ENCODE results near the gene CFAP92. TPM values are rescaled to one million over a fixed set of nuclear protein-coding genes. Genes with fewer than 3 reads are reported as not detected.

Gene CFAP92
- total RNA-seq, 1 donor from 2014 or later, result not detected

DNA sequence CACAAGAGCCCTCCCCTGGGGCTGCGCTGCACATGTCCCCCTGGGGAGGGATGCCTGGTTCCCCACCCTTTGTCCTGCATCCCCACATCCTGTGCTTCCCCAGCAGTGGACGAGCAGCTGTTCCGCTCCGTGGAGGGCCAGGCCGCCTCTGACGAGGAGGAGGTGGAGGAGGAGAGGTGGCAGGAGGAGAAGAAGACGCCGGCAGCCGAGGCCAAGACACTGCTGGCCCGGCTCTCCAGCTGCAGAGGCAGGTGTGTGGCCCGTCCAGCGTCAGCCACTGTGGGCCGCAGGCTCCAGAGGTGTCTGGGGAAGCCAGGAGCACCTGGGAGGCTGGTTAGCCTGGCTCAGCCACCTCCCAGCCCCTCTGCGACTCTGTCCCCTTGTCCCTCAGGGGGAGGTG, 38.8 kb upstream of the CFAP92 start:
- no peak overlapping the region for H3K4me3 ChIP-seq (ENCODE audit: low read depth, low read length)
- no peak for DNase-seq (ENCODE audit: low read depth)
- TF ChIP-seq CTCF (conservative IDR thresholded peaks at IDR 0.05; ENCODE audit: low read depth, low read length), result no peak

DNA sequence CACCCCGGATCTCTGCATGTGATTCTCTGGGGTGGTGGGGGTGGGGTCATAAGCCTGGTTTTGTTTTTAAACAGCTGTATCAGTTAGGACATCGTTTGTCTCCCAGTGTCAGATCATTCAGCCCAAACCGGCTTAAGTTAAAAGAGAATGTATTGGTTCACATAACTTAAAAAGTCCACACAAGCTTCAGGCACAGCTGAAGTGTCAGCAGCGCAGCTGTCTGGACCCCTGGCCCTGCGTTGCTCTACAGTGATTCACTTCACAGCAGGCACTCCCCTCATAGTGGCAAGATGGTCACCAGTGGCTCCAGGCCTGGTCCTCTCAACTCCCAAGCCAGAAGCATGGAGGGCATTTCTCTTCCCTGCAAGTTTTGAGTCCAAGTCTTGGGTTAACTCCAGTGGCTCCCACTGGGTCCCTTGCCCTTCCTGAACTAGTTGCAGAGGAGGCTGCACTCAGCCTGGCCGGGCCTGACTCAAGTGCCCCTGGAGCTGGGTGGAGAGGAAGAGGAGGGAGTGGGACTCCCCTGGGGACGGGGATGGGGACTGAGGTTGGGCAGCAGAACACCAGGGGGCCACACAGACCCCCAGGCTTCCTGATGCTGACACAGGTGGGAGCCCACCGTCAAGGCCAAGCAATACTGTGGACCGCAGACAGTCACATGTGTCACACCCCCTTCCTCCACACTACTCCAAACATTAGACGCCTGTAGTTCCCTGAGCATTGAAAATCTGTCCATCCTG, 37.8 kb upstream of the CFAP92 start:
- no peak for TF ChIP-seq CTCF (conservative IDR thresholded peaks at IDR 0.05; ENCODE audit: low read depth, low read length)
- H3K4me3 ChIP-seq (ENCODE audit: low read depth, low read length), result no peak overlapping the region
- no peak for DNase-seq (ENCODE audit: low read depth)

GRCh38 chr3:129030611-129031010, 36.7 kb upstream of the CFAP92 start:
- no peak for TF ChIP-seq CTCF (conservative IDR thresholded peaks at IDR 0.05; ENCODE audit: low read depth, low read length)
- H3K4me3 ChIP-seq (ENCODE audit: low read depth, low read length), result no peak overlapping the region

DNA sequence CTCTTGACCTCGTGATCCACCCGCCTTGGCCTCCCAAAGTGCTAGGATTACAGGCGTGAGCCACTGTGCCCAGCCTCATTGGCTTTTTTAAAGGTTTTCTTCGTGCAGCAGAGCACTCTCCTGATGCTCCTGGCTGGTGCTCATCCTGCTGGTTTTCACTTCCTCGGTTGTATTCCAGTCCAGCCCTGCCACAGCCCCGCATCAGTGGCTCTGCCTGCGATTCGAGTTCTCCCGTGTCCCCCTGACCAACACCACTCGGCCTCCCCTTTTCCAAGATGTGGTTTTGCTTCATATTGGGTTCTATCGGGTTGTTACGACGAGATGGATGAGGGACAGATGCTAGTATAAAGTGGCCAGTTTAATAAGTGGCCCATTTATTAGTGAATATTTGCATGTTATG, 35.0 kb upstream of the CFAP92 start:
- no peak for TF ChIP-seq CTCF (conservative IDR thresholded peaks at IDR 0.05; ENCODE audit: low read depth, low read length)
- H3K4me3 ChIP-seq (ENCODE audit: low read depth, low read length), result no peak overlapping the region
- no peak for DNase-seq (ENCODE audit: low read depth)

More at GRCh38 chr3:129030611-129031010, 36.7 kb upstream of the CFAP92 start:
- DNase-seq (ENCODE audit: low read depth), result no peak

DNA sequence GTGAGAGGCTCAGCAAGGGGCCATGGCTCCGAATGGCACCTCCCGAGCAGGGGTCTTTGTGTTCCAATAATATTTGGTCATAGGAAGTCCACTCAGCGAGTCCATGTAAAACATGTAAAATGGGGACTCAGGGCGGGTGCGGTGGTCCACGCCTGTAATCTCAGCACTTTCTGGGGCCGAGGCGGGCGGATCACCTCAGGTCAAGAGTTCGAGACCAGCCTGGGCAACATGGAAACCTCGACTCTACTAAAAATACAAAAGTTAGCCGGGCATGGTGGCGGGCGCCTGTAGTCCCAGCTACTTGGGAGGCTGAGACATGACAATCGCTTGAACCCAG, 33.6 kb upstream of the CFAP92 start:
- TF ChIP-seq CTCF (conservative IDR thresholded peaks at IDR 0.05; ENCODE audit: low read depth, low read length), result no peak
- peak overlapping the region; percentile 57 for H3K4me3 ChIP-seq (ENCODE audit: low read depth, low read length)
- no peak for DNase-seq (ENCODE audit: low read depth)

- TF ChIP-seq CTCF (conservative IDR thresholded peaks at IDR 0.05; ENCODE audit: low read depth, low read length), result peak; percentile 55
- peak overlapping the region; percentile 57 for H3K4me3 ChIP-seq (ENCODE audit: low read depth, low read length)
- DNase-seq (ENCODE audit: low read depth), result peak; percentile 38
Measured at GRCh38 chr3:129026728-129027543, 33.1 kb upstream of the CFAP92 start.

Data from epithelial cell of proximal tubule (primary cell).